Stimulated activated naive CD8-positive, alpha-beta T cell treated with anti-CD3 and anti-CD28 coated beads, Interleukin-15, Interleukin-2, amounts not matched to agents 100 U/mL and 50 U/mL, for 24 hours (primary cell): ENCODE measurements around the gene MAL.
"Not testable (repeated sequence)": the region's sequence is repeated elsewhere in the genome, so short reads cannot be mapped to it uniquely, and the experiment has no call there.

Source experiments
- ATAC-seq: fragments of 150-1000 bp; cut with Tn5 transposase; one replicate; pipeline ENCODE4 v1.10.0; 2021
- DNase-seq: peaks from one replicate; pipeline ENCODE4 v3.0.0; 2021

MAL gene

GRCh38 chr2:95032868-95033603 is 7.5 kb downstream of the MAL start:
- ATAC-seq (no peak), DNase-seq (no peak)

- DNase-seq (no peak), ATAC-seq (peak; percentile 65)
Measured at GRCh38 chr2:95034221-95034620, 8.7 kb downstream of the MAL start.

GRCh38 chr2:95034818-95035217 is 9.3 kb downstream of the MAL start:
- no peak for ATAC-seq
- no peak for DNase-seq

GRCh38 chr2:95036596-95037383 is 11.3 kb downstream of the MAL start:
- ATAC-seq = no peak
- no peak for DNase-seq

GRCh38 chr2:95037384-95037839 is 11.9 kb downstream of the MAL start:
- DNase-seq (no peak), ATAC-seq (no peak)

DNA sequence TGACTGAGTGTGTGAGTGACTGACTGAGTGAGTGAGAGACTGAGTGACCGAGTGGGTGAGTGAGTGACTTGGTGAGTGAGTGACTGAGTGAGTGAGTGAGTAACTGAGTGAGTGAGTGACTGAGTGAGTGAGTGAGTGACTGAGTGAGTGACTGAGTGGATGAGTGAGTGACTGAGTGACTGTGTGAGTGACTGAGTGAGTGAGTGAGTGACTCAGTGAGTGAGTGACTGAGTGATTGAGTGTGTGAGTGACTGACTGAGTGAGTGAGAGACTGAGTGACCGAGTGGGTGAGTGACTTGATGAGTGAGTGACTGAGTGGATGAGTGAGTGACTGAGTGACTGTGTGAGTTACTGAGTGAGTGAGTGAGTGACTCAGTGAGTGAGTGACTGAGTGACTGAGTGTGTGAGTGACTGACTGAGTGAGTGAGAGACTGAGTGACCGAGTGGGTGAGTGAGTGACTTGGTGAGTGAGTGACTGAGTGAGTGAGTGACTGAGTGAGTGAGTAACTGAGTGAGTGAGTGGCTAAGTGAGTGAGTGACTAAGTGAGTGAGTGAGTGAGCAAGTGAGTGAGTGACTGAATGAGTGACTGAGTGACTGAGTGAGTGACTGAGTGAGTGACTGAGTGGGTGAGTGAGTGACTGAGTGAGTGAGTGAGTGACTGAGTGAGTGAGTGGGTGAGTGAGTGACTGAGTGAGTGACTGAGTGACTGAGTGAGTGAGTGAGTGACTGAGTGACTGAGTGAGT is 12.5 kb downstream of the MAL start:
- DNase-seq, ATAC-seq: not testable (repeated sequence)

DNA sequence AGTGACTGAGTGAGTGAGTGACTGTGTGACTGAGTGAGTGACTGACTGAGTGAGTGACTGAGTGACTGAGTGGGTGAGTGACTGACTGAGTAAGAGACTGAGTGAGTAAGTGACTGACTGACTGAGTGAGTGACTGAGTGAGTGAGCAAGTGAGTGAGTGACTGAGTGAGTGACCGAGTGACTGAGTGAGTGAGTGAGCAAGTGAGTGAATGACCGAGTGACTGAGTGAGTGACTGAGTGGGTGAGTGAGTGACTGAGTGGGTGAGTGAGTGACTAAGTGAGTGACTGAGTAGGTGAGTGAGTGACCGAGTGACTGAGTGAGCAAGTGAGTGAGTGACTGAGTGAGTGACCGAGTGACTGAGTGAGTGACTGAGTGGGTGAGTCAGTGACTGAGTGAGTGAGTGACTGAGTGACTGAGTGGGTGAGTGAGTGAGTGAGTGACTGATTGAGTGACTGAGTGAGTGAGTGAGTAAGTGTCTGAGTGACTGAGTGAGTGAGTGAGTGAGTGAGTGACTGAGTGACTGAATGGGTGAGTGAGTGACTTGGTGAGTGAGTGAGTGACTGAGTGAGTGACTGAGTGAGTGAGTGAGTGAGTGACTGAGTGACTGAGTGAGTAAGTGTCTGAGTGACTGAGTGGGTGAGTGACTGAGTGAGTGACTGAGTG is 13.3 kb downstream of the MAL start:
- DNase-seq (no peak), ATAC-seq (no peak)

GRCh38 chr2:95039363-95039762 is 13.9 kb downstream of the MAL start:
- DNase-seq = no peak
- ATAC-seq = no peak

DNA sequence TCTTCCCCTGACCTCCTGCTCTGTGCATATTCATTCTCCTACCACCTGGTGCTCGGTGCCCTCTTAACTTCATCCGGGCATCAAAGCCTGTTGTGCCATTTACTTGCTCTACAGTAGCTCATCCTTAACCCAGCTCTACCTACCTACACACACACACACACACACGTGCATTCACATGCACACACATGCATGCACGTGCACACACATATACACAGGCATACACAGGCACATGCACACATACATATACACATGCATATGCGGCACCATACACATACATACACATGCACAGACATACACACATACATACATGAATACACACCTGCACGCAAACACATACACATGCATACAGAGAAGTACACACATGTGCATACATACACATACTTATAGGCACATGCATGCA is 14.5 kb downstream of the MAL start:
- ATAC-seq = no peak
- DNase-seq = no peak

DNA sequence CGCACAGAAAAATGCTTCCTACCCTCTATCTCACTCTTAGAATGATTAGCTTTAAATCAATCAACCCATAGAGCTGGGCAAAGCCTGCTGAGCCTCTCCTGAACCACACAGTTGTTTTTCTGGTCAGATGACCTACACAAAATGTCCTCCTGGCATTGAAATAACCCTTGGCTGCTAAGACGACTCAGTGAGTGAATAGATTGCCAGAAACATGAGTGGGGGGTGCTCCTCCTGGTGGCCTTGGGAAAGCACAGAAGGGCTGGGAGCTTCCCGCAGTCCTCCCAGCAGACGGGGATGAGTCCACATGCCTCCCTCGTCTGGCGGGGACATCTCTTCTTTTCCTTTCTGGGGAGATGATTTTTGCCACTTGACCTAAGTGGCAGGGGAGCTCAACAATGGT is 14.9 kb downstream of the MAL start:
- no peak for DNase-seq

DNA sequence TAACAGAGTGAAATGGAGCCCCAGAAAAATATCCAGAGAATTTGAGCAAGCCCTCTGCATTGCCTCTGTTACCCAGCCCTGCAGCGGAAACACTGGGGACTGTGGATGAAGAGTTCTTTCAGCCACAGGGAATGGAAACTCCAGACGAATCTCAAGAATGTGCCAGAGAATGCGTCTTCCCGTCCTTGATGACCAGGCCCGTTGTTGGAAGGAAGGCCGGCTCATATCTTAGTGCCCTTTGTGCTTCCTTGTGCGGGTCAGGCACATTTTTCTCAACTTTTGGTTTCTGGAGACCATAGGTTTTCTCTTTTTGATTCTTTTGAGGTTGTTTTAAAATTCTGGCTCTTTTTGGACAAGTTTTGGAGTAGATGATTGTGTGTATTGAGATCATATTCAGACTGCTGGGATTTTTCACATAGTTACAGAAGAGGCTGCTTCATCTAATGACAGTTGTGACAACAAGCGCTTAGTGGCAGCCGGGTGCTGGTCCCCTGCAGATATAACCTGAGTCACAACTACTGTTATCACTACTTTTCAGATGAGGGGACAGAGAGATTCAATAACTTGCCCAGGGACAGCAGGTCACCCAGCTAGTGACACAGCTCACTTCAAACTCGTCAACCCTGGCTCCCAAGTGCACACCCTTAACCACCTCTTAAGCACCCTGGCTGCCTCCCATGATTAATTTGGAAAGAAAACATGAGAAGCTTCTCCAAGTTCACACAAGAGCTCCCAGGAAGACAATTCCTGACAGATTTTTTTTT is 15.7 kb downstream of the MAL start:
- no peak for DNase-seq
- ATAC-seq = peak; percentile 45

More for the DNA sequence above, 14.9 kb downstream of the MAL start:
- no peak for ATAC-seq

DNA sequence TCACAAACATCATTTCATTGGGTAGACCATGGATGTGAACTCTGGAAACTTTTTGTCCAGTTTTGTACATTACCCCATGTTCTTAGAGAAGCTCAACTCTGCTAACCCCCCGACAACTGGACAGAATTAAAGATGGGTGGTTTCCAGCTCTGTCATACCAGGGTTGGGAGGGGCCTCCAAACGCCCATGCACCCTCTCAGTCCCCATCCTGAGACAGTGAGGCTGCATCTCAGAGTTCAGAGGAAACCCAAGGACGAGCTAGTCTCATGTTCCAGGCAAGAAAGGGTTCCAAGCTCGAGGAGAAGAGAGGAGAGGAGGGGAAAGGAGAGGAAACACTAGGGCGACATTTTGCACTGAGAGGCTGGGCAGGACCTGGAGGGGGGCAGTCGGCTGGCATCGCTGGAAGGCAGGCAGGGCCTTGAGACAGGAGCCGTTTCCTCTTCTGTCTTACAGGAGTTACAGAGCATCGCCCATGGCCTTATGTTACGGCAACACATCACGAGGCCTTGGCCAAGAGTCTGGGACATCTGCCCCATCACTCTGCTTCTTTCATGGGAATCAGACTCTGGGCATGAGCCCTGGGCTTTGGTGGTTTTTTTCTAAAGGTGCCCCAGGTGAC is 16.4 kb downstream of the MAL start:
- DNase-seq (no peak), ATAC-seq (peak; percentile 62)

DNA sequence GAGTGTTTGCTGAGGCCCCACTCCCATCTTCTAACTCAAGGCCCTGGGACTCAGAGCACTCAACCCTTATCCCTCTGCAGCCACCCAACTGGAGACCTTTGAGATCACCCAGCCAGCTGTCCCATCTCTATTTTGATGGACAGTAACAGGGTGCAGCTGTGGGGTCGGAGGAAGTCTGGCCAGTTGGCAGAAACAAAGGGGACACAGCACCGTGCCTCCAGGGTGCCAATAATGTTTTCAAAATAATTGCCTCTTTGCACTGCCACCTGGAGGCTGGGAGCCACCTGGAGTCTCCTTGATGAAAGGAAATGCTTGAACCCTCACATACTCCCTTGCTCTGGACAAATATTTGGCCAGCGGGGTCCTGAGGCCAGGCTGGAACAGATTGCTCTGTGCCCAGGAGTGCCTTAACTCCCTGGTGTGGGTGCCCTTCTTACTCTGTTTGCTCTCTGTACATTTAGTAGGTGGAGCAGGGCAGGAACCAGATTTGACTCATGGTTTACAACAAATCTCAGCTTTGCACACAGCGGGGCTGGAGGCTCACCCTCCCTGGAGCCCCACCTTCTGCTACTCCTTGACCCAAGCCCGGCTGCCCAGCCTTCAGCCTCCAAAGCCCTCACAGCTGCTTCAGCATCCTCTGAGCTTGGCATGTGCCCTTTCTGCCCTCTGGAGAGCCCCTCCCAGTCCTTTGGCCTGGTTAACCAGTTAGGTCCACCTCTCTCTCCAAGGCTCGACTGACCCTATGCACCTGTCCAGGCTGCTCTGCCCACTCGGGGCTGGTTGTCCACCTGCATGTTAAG is 17.2 kb downstream of the MAL start:
- no peak for DNase-seq
- no peak for ATAC-seq

- DNase-seq = peak; percentile 46
- peak; percentile 55 for ATAC-seq
Measured at GRCh38 chr2:95043300-95044093, 18.0 kb downstream of the MAL start.

DNA sequence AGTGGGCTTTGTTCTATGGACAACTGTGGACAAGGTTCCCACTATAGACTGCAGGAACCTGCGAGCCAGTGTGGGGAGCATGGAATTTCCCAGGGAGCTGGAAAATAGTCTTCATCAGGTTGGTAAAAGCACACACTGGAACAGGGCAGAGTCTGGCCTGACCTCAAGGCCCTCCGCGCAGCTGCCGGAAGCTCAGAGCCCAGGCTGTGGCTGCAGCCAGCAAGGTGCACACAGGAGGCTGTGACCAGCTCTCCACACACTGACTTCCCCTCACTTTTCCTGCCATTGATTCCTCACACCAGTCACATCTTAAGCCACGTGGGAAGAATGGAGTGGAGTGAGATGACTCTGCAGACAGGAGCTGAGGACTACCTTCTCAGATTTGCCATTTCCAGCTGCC is 19.1 kb downstream of the MAL start:
- no peak for DNase-seq
- ATAC-seq = no peak

GRCh38 chr2:95046371-95047112 is 21.0 kb downstream of the MAL start:
- DNase-seq = no peak
- ATAC-seq = no peak

- DNase-seq = no peak
- ATAC-seq = no peak
Measured at GRCh38 chr2:95047629-95048510, 22.4 kb downstream of the MAL start.
